Lung (tissue), 12 donors: ENCODE data around the gene PIGM. TPM values are rescaled to one million over a fixed set of nuclear protein-coding genes. Genes with fewer than 3 reads are reported as not detected.

ENCODE experiments used
- ATAC-seq: fragments of 200-7000 bp; cut with Tn5 transposase; one replicate; pipeline ENCODE4 v1.9.1; 2020; ENCODE audit warnings: moderate number of reproducible peaks; ENCODE audit not compliant: insufficient read depth, low FRiP score
- DNase-seq, 3 donors: peaks; one replicate each; pipeline ENCODE4 v3.0.0-alpha.2; 2013 to 2017
- H3K27ac ChIP-seq, 2 donors: one replicate each; pipeline ENCODE4 v1.5.1; 2013; ENCODE audit warnings: mild to moderate bottlenecking in 2 of 2, moderate library complexity in 2 of 2, control low read depth in 1 of 2, inconsistent platforms in 1 of 2, low read depth in 1 of 2, low read length in 1 of 2
- H3K27me3 ChIP-seq, 3 donors: one replicate each; pipeline ENCODE4 v1.5.1; 2013; ENCODE audit warnings: low read length in 2 of 3; ENCODE audit not compliant: control insufficient read depth in 3 of 3, insufficient read depth in 3 of 3
- H3K36me3 ChIP-seq, 4 donors: one replicate each; pipeline ENCODE4 v1.5.1; 2013; ENCODE audit warnings: low read length in 4 of 4, mild to moderate bottlenecking in 1 of 4, moderate library complexity in 1 of 4; ENCODE audit not compliant: control insufficient read depth in 4 of 4, insufficient read depth in 4 of 4
- H3K4me1 ChIP-seq, 5 donors: one replicate each; pipeline ENCODE4 v1.5.1; 2013; ENCODE audit warnings: low read length in 5 of 5, mild to moderate bottlenecking in 2 of 5, moderate library complexity in 1 of 5; ENCODE audit not compliant: control insufficient read depth in 5 of 5, insufficient read depth in 5 of 5
- H3K4me3 ChIP-seq: one replicate; pipeline ENCODE4 v1.5.1; 2013; ENCODE audit warnings: mild to moderate bottlenecking, control low read depth, moderate library complexity
- H3K9ac ChIP-seq, 2 donors: one replicate each; pipeline ENCODE4 v1.5.1; 2013; ENCODE audit warnings: low read length in 2 of 2, control low read depth in 1 of 2; ENCODE audit not compliant: insufficient read depth in 1 of 2
- H3K9me3 ChIP-seq, 4 donors: one replicate each; pipeline ENCODE4 v1.5.1; 2013; ENCODE audit warnings: low read length in 3 of 4, mild to moderate bottlenecking in 1 of 4, moderate library complexity in 1 of 4; ENCODE audit not compliant: control insufficient read depth in 4 of 4, insufficient read depth in 3 of 4
- WGBS, 2 donors: extraction: QIAGEN DNeasy Blood & Tissue Kit; methylation state at CpG; one replicate each; pipeline ENCODE4 v1.1.7; 2013; 5-methylcytosine and 5-hydroxymethylcytosine counted together
- polyA plus RNA-seq, 2 donors: library from polyadenylated mRNA; stranded (reverse); fragments of 200-250 nt; gene quantifications; one replicate each; pipeline ENCODE4 v1.2.1, GENCODE V29; 2013
- total RNA-seq, 2 donors: library from RNA; depleted of rRNA in 1 of 2; stranded (reverse); fragments of >200 nt in 1 of 2; gene quantifications; one replicate each; pipeline ENCODE4 v1.2.1, GENCODE V29; 2014 to 2021
- TF ChIP-seq, protein P1 (sequence below): IDR thresholded peaks from 2 replicates; pipeline ENCODE4 v1.5.1; 2012; ENCODE audit warnings: mild to moderate bottlenecking; ENCODE audit errors: control extremely low read depth, extremely low read depth
- donor health status: control.
- donor health status: control.
- donor health status: Bipolar disorder and iron deficiency.
- donor health status: healthy.
- donor health status: DM: yes; HTN: yes; CAD: no.

The PIGM gene
- total and polyA plus RNA-seq, 4 donors: 3.7 to 9.1 (median 5.7) TPM

DNA sequence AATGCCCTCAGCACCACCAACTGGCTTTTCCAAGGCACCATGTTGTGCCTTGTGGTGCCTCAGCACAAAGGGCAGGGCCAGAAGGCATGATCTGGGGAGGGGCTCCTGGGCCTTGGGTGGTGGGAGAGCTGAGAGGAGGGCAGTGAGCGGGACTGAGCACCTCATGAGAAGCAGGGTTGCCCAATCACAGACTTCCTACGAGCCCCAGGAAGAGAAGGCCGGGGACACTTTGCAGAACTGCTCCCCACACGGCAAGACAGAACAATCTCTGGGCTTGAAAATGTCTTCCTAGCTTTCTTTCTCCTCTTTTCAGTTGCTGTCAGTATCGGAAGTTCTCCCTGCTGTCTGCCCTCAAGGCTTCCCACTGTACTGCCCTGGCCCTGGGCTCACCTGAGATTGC is 31.4 kb upstream of the PIGM start:
- no peak overlapping the region for H3K27ac ChIP-seq
- H3K9me3 ChIP-seq: no peaks in the 10 kb centered on the region
- no peak overlapping the region for H3K4me3 ChIP-seq
- no peak overlapping the region for H3K9ac ChIP-seq
- DNase-seq (no peak), ATAC-seq (no peak)
- WGBS, 2 donors: 78 to 95% methylated on average over 5 of the region's 5 CpGs
- H3K36me3 ChIP-seq: no peaks in the 10 kb centered on the region
- TF ChIP-seq, protein P1, sequence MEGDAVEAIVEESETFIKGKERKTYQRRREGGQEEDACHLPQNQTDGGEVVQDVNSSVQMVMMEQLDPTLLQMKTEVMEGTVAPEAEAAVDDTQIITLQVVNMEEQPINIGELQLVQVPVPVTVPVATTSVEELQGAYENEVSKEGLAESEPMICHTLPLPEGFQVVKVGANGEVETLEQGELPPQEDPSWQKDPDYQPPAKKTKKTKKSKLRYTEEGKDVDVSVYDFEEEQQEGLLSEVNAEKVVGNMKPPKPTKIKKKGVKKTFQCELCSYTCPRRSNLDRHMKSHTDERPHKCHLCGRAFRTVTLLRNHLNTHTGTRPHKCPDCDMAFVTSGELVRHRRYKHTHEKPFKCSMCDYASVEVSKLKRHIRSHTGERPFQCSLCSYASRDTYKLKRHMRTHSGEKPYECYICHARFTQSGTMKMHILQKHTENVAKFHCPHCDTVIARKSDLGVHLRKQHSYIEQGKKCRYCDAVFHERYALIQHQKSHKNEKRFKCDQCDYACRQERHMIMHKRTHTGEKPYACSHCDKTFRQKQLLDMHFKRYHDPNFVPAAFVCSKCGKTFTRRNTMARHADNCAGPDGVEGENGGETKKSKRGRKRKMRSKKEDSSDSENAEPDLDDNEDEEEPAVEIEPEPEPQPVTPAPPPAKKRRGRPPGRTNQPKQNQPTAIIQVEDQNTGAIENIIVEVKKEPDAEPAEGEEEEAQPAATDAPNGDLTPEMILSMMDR: no peak
- H3K4me1 ChIP-seq: peaks cover 0 to 4% (median 0%) of the 10 kb centered on the region in 5 donors
- peaks cover 0 to 4% (median 0%) of the 10 kb centered on the region in 3 donors for H3K27me3 ChIP-seq

DNA sequence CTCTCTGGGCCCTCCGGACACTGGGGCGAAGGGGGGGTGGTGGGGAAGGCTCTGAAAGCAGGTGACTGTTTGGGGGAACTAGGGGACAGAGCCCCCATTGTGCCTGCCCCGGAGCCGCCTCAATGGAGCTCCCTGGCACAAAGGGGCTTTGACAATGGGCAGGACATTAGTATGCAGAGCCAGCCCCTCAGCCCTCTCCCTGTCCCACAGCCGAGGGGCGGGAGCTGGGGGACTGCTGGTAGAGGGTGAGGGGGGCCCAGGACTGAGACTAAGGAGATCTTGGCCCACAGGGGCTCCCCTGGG is 30.4 kb upstream of the PIGM start:
- no peaks in the 10 kb centered on the region for H3K9me3 ChIP-seq
- no peak overlapping the region for H3K9ac ChIP-seq
- H3K4me1 ChIP-seq: peaks cover 0 to 2% (median 0%) of the 10 kb centered on the region in 5 donors
- no peak overlapping the region for H3K4me3 ChIP-seq
- H3K27me3 ChIP-seq: peaks cover 0 to 4% (median 0%) of the 10 kb centered on the region in 3 donors
- 69 to 90% methylated on average over 6 of the region's 6 CpGs for WGBS, 2 donors
- DNase-seq (no peak), ATAC-seq (no peak)
- TF ChIP-seq, protein P1: no peak
- no peak overlapping the region for H3K27ac ChIP-seq
- no peaks in the 10 kb centered on the region for H3K36me3 ChIP-seq

DNA sequence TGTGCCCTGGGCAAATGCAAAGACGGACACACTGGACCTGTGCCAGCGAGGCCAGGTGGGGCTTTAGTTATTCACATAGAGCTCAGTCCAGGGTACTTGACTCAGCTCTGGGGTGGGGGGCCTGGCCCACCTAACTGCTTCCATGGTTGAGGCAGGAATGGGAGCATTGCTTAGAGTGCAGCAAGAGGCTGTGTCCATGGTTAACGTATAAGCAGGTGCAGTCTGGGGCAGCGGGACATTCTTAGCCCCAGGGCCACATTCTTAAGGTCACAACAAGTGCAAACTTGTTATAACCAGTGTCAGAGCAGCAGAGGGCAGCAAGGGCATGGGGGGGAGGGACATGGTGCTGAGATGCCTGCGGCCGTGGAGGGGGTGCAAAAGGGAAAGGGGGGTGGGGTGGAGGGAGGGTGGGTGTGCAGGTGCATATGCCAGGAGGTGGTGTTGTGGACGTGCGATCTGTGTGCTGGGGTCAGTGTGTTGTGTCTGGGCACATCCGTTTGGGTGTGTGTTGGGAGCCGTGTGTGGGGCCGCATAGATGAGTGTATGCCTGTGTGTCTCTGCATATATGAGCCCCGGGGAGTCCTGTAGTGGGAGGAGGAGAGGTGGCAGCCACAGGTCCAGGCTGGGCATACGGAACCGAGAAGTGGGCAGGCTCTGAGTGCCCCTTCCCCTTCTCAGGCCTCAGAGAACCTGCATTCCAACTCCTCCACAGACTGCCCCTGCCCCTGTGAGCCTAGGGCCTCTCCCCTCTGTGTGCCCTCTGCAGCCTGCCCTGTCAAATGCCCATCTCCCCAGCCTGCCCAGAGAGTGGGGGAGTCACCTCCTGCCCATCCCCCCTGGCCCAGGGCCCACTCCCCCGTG is 29.8 kb upstream of the PIGM start:
- H3K27ac ChIP-seq: no peak overlapping the region
- no peak overlapping the region for H3K9ac ChIP-seq
- TF ChIP-seq, protein P1: no peak
- ATAC-seq: no peak
- 57 to 82% methylated on average over 15 of the region's 15 CpGs for WGBS, 2 donors
- no peak for DNase-seq
- H3K36me3 ChIP-seq: no peaks in the 10 kb centered on the region
- no peaks in the 10 kb centered on the region for H3K9me3 ChIP-seq
- peaks cover 0 to 4% (median 0%) of the 10 kb centered on the region in 3 donors for H3K27me3 ChIP-seq
- H3K4me1 ChIP-seq: no peaks in the 10 kb centered on the region
- H3K4me3 ChIP-seq: no peak overlapping the region
